HCT116 (cell line): ENCODE results near the gene LMO7. TPM values are rescaled to one million over a fixed set of nuclear protein-coding genes. Genes with fewer than 3 reads are reported as not detected.

Source experiments
- ATAC-seq: fragments of 200-7000 bp; cut with Tn5 transposase; 2 replicates; pipeline ENCODE4 v1.9.1; 2020; ENCODE audit warnings: mild to moderate bottlenecking, moderate library complexity
- BruUV-seq: library from RNA; stranded (reverse); fragments of 400-500 nt; replicated peaks from 2 replicates; lab custom pipeline; 2021; lab: Mats Ljungman, UMichigan
- CTCF ChIA-PET: fragments of 300-600 bp; sonication (Branson Sonifier 250); formaldehyde crosslinking; loops from one replicate; lab custom pipeline; 2021; ENCODE audit warnings: antibody characterized with exemption; lab: Charles Lee
- POLR2A ChIA-PET: fragments of 300-600, 350-600 bp; sonication (Branson Sonifier 250); formaldehyde crosslinking; loops from one replicate; lab custom pipeline; 2021; ENCODE audit warnings: antibody characterized with exemption; lab: Charles Lee
- RAD21 ChIA-PET, 2 experiments: fragments of 300-600 bp; sonication (Branson Sonifier 250); formaldehyde crosslinking; loops; one replicate each; lab custom pipeline; 2023; ENCODE audit warnings: low total read pairs in 2 of 2; ENCODE audit not compliant: uncharacterized antibody in 2 of 2, unreplicated experiment in 2 of 2, low non-redundant PET in 1 of 2; lab: Charles Lee
- DNase-seq: peaks from one replicate; pipeline ENCODE4 v3.0.0-alpha.2; 2010; ENCODE audit warnings: low read depth, low spot score
- H2AFZ ChIP-seq: fragments of 200-600 bp; shearing (Covaris generic), sonication (generic); 2 replicates; pipeline ENCODE4 v1.6.1; 2017; ENCODE audit warnings: low read depth, mixed run types, mixed read lengths, antibody characterized with exemption, low read length; ENCODE audit not compliant: poor library complexity, severe bottlenecking
- H3K27ac ChIP-seq: 2 replicates; pipeline ENCODE4 v1.5.1; 2012; ENCODE audit warnings: low read depth, low read length
- H3K27me3 ChIP-seq: fragments of 200-600 bp; sonication (generic); 2 replicates; pipeline ENCODE4 v1.6.1; 2016; ENCODE audit warnings: mixed run types, low read length, mixed read lengths; ENCODE audit not compliant: insufficient read depth
- H3K36me3 ChIP-seq, 2 experiments: fragments of 200-500 bp in 1 of 2; fragments of 200-600 bp in 1 of 2; sonication (Bioruptor generic) in 1 of 2; sonication (generic) in 1 of 2; 2 replicates each; pipeline versions ENCODE4 v1.5.1 to v1.6.1; 2014 to 2016; ENCODE audit warnings: low read length in 2 of 2, inconsistent platforms in 1 of 2, mixed read lengths in 1 of 2, mixed run types in 1 of 2; ENCODE audit not compliant: insufficient read depth in 2 of 2, control insufficient read depth in 1 of 2
- H3K4me1 ChIP-seq, 2 experiments: fragments of 200-600 bp in 1 of 2; sonication (generic) in 1 of 2; 2 replicates each; pipeline versions ENCODE4 v1.5.1 to v1.6.1; 2012 to 2017; ENCODE audit warnings: low read length in 2 of 2, inconsistent platforms in 1 of 2, mild to moderate bottlenecking in 1 of 2, mixed read lengths in 1 of 2, mixed run types in 1 of 2, moderate library complexity in 1 of 2; ENCODE audit not compliant: insufficient read depth in 2 of 2, control insufficient read depth in 1 of 2
- H3K4me2 ChIP-seq: fragments of 200-600 bp; sonication (generic); 2 replicates; pipeline ENCODE4 v1.6.1; 2017; ENCODE audit warnings: mixed run types, low read length, mixed read lengths
- H3K4me3 ChIP-seq, 2 experiments: fragments of 200-600 bp in 1 of 2; sonication (generic) in 1 of 2; replicated peaks in 1 of 2; 2 replicates each; pipeline ENCODE4 v1.5.1; 2011 to 2016; ENCODE audit warnings: low read length in 2 of 2, control low read depth in 1 of 2, low read depth in 1 of 2, mild to moderate bottlenecking in 1 of 2, mixed read lengths in 1 of 2, mixed run types in 1 of 2
- H3K79me2 ChIP-seq: fragments of 200-600 bp; sonication (generic); 2 replicates; pipeline ENCODE4 v1.6.1; 2017; ENCODE audit warnings: mild to moderate bottlenecking, mixed run types, low read length, moderate library complexity, mixed read lengths; ENCODE audit not compliant: insufficient read depth
- H3K9ac ChIP-seq: fragments of 200-600 bp; sonication (generic); 2 replicates; pipeline ENCODE4 v1.6.1; 2016; ENCODE audit warnings: low read length, mixed read lengths
- H3K9me2 ChIP-seq: fragments of 200-600 bp; sonication (generic), shearing (Covaris generic); 2 replicates; pipeline ENCODE4 v1.6.1; 2017; ENCODE audit warnings: mixed run types, mild to moderate bottlenecking, moderate library complexity; ENCODE audit not compliant: insufficient read depth
- H3K9me3 ChIP-seq, 2 experiments: fragments of 200-500 bp in 1 of 2; fragments of 200-600 bp in 1 of 2; sonication (Bioruptor generic) in 1 of 2; sonication (generic) in 1 of 2; 2 replicates each; pipeline ENCODE4 v1.6.1; 2014 to 2017; ENCODE audit warnings: low read length in 2 of 2, mixed read lengths in 2 of 2, inconsistent platforms in 1 of 2, low read depth in 1 of 2, mild to moderate bottlenecking in 1 of 2, mixed run types in 1 of 2, moderate library complexity in 1 of 2; ENCODE audit not compliant: control insufficient read depth in 1 of 2, insufficient read depth in 1 of 2
- H4K20me1 ChIP-seq: fragments of 200-600 bp; sonication (generic), shearing (Covaris generic); 2 replicates; pipeline ENCODE4 v1.6.1; 2017; ENCODE audit warnings: mixed run types, mild to moderate bottlenecking, moderate library complexity; ENCODE audit not compliant: insufficient read depth
- ATF3 ChIP-seq: IDR thresholded peaks from 2 replicates; pipeline ENCODE4 v1.6.1; 2012
- CBX3 ChIP-seq: IDR thresholded peaks from 2 replicates; pipeline ENCODE4 v1.6.1; 2012; ENCODE audit warnings: low read depth
- CEBPB ChIP-seq: IDR thresholded peaks from 2 replicates; pipeline ENCODE4 v1.6.1; 2012; ENCODE audit warnings: low read depth
- CTCF ChIP-seq, 3 experiments: fragments of 200-600 bp in 1 of 3; sonication (generic) in 1 of 3; IDR thresholded peaks in 2 of 3; conservative IDR thresholded peaks in 1 of 3; 2 replicates each; pipeline ENCODE4 v1.5.1; 2012 to 2017; ENCODE audit warnings: low read depth in 2 of 3, low read length in 2 of 3, antibody characterized with exemption in 1 of 3, borderline replicate concordance in 1 of 3, control low read depth in 1 of 3, mild to moderate bottlenecking in 1 of 3, mixed read lengths in 1 of 3, mixed run types in 1 of 3, moderate library complexity in 1 of 3; ENCODE audit not compliant: insufficient read depth in 1 of 3
- EGR1 ChIP-seq: IDR thresholded peaks from 2 replicates; pipeline ENCODE4 v1.6.1; 2012; ENCODE audit warnings: low read depth
- ELF1 ChIP-seq: IDR thresholded peaks from 2 replicates; pipeline ENCODE4 v1.6.1; 2012; ENCODE audit warnings: low read depth, borderline replicate concordance
- EZH2phosphoT487 ChIP-seq: fragments of 200-600 bp; IDR thresholded peaks from 2 replicates; pipeline ENCODE4 v1.6.1; 2018; ENCODE audit warnings: antibody characterized with exemption, borderline replicate concordance
- FOSL1 ChIP-seq: IDR thresholded peaks from 2 replicates; pipeline ENCODE4 v1.6.1; 2012; ENCODE audit warnings: low read depth
- JUND ChIP-seq: IDR thresholded peaks from 2 replicates; pipeline ENCODE4 v1.6.1; 2012
- MAX ChIP-seq: IDR thresholded peaks from 2 replicates; pipeline ENCODE4 v1.6.1; 2012
- POLR2A ChIP-seq: IDR thresholded peaks from 2 replicates; pipeline ENCODE4 v1.7.0; 2011; ENCODE audit warnings: borderline replicate concordance; ENCODE audit not compliant: insufficient read depth, insufficient read length; ENCODE audit errors: extremely low read depth
- POLR2AphosphoS5 ChIP-seq: IDR thresholded peaks from 2 replicates; pipeline ENCODE4 v1.6.1; 2011; ENCODE audit warnings: mild to moderate bottlenecking, low read depth, low read length, moderate library complexity
- RAD21 ChIP-seq: IDR thresholded peaks from 2 replicates; pipeline ENCODE4 v1.6.1; 2012; ENCODE audit warnings: low read depth, mild to moderate bottlenecking
- REST ChIP-seq: IDR thresholded peaks from 2 replicates; pipeline ENCODE4 v1.6.1; 2012; ENCODE audit warnings: low read depth
- SIN3A ChIP-seq: IDR thresholded peaks from 2 replicates; pipeline ENCODE4 v1.6.1; 2012; ENCODE audit warnings: low read depth
- TCF7L2 ChIP-seq: IDR thresholded peaks from 2 replicates; pipeline ENCODE4 v1.7.0; 2011; ENCODE audit warnings: borderline replicate concordance, inconsistent platforms; ENCODE audit not compliant: insufficient read depth, insufficient read length; ENCODE audit errors: extremely low read depth
- YY1 ChIP-seq: IDR thresholded peaks from 2 replicates; pipeline ENCODE4 v1.6.1; 2011; ENCODE audit warnings: low read length, low read depth, moderate library complexity, mild to moderate bottlenecking; ENCODE audit not compliant: insufficient replicate concordance; ENCODE audit errors: extremely low read depth
- ZBTB33 ChIP-seq: IDR thresholded peaks from 2 replicates; pipeline ENCODE4 v1.6.1; 2011; ENCODE audit warnings: mild to moderate bottlenecking, low read length, moderate library complexity; ENCODE audit not compliant: insufficient replicate concordance; ENCODE audit errors: extremely low read depth
- ZFX ChIP-seq: fragments of 450-650 bp; IDR thresholded peaks from 2 replicates; pipeline ENCODE4 v1.6.1; 2017
- ZNF274 ChIP-seq: fragments of 200-500 bp; sonication (Bioruptor generic); IDR thresholded peaks from 2 replicates; pipeline ENCODE4 v1.6.1; 2014; ENCODE audit warnings: mild to moderate bottlenecking, low read depth, low read length, inconsistent platforms
- intact Hi-C: fragments of 100-400 bp; cut with micrococcal nuclease; formaldehyde crosslinking; loops from 2 replicates; pipeline ENCODE4 v1.10.0; 2022
- total RNA-seq: library from RNA; stranded (reverse); gene quantifications from one replicate; pipeline ENCODE4 v1.2.1, GENCODE V29; 2021; ENCODE audit not compliant: unreplicated experiment

LMO7 gene
- total RNA-seq, 1 experiment from 2014 or later = 8.1 TPM

- ChIA-PET RAD21 (no interaction called here), CTCF (interaction anchor here (1.5 to 1.9 kb wide), 2 partner anchors 187 to 1214 kb away, joined by 3 to 6 read pairs; no protein-coding TSS in a partner anchor), POLR2A (no interaction called here)
- Histone ChIP-seq H3K9me2 (no peaks in the 10 kb centered on the region), H3K79me2 (no peaks in the 10 kb centered on the region), H2AFZ (no peak overlapping the region), H3K9ac (no peak overlapping the region), H3K36me3 (no peaks in the 10 kb centered on the region), H3K27ac (no peak overlapping the region), H3K27me3 (no peaks in the 10 kb centered on the region), H3K4me1 (peaks cover 8 to 10% of the 10 kb centered on the region in 2 experiments), H3K4me3 (no peak overlapping the region), H3K9me3 (no peaks in the 10 kb centered on the region), H3K4me2 (no peak overlapping the region), H4K20me1 (no peaks in the 10 kb centered on the region)
- intact Hi-C loops = loop anchor here (10.0 kb wide), 1 partner anchor 1295 kb away; no protein-coding TSS in a partner anchor
- ATAC-seq (no peak), DNase-seq (no peak)
- no TSS peak for BruUV-seq
- TF ChIP-seq ATF3 (no peak), POLR2AphosphoS5 (no peak), JUND (no peak), ZFX (no peak), REST (no peak), CTCF (IDR thresholded peaks at IDR 0.05 in 2 of 3, conservative IDR thresholded peaks at IDR 0.05 in 1 of 3; ENCODE audit: borderline replicate concordance in 1 of 3, insufficient read depth in 1 of 3, low read depth in 2 of 3, low read length in 2 of 3) (no peak), MAX (no peak), ZNF274 (no peak), FOSL1 (no peak), EZH2phosphoT487 (no peak), SIN3A (no peak), POLR2A (no peak), CBX3 (no peak), TCF7L2 (no peak), CEBPB (no peak), ELF1 (no peak), RAD21 (no peak), ZBTB33 (no peak), EGR1 (no peak), YY1 (no peak)
Observed at GRCh38 chr13:75689686-75690085, 53.6 kb downstream of the LMO7 start.
